H9 (cell line): ENCODE results near the gene POU4F3. TPM values are rescaled to one million over a fixed set of nuclear protein-coding genes. Genes with fewer than 3 reads are reported as not detected.

Experiments
- DNase-seq: peaks from one replicate; pipeline ENCODE4 v3.0.0-alpha.2; 2017
- H2AFZ ChIP-seq: one replicate; pipeline ENCODE4 v1.6.1; 2013; ENCODE audit warnings: mild to moderate bottlenecking, low read length, control low read depth, moderate library complexity
- H2AK5ac ChIP-seq: 2 replicates; pipeline ENCODE4 v1.6.1; 2013; ENCODE audit warnings: low read length, control low read depth, mixed read lengths; ENCODE audit not compliant: insufficient read length
- H2BK120ac ChIP-seq: one replicate; pipeline ENCODE4 v1.6.1; 2013; ENCODE audit warnings: low read depth, mild to moderate bottlenecking, low read length, control low read depth, inconsistent platforms; ENCODE audit not compliant: poor library complexity, severe bottlenecking
- H2BK12ac ChIP-seq: 2 replicates; pipeline ENCODE4 v1.6.1; 2013; ENCODE audit warnings: low read length, control low read depth, mixed read lengths, low read depth; ENCODE audit not compliant: insufficient read length
- H2BK15ac ChIP-seq: 2 replicates; pipeline ENCODE4 v1.6.1; 2013; ENCODE audit warnings: low read depth, low read length, control low read depth
- H2BK20ac ChIP-seq: one replicate; pipeline ENCODE4 v1.6.1; 2013; ENCODE audit warnings: low read depth, mild to moderate bottlenecking, low read length, control low read depth, inconsistent platforms; ENCODE audit not compliant: poor library complexity, severe bottlenecking
- H2BK5ac ChIP-seq: 2 replicates; pipeline ENCODE4 v1.6.1; 2013; ENCODE audit warnings: low read length, control low read depth, mixed read lengths; ENCODE audit not compliant: insufficient read length
- H3K14ac ChIP-seq: 2 replicates; pipeline ENCODE4 v1.6.1; 2013; ENCODE audit warnings: low read length, control low read depth; ENCODE audit not compliant: insufficient read depth
- H3K18ac ChIP-seq: 2 replicates; pipeline ENCODE4 v1.6.1; 2013; ENCODE audit warnings: low read depth, mild to moderate bottlenecking, mixed read lengths, low read length, control low read depth; ENCODE audit not compliant: insufficient read length
- H3K23ac ChIP-seq: 2 replicates; pipeline ENCODE4 v1.6.1; 2013; ENCODE audit warnings: low read length, control low read depth, mixed read lengths, low read depth; ENCODE audit not compliant: insufficient read length
- H3K23me2 ChIP-seq: 2 replicates; pipeline ENCODE4 v1.6.1; 2013; ENCODE audit warnings: low read depth, mild to moderate bottlenecking, mixed read lengths, low read length, control low read depth; ENCODE audit not compliant: insufficient read length, poor library complexity, severe bottlenecking
- H3K27ac ChIP-seq: 2 replicates; pipeline ENCODE4 v1.5.1; 2013; ENCODE audit warnings: low read length, control low read depth, mixed read lengths, low read depth; ENCODE audit not compliant: insufficient read length
- H3K27me3 ChIP-seq: 2 replicates; pipeline ENCODE4 v1.6.1; 2013; ENCODE audit warnings: low read length, control low read depth, inconsistent platforms; ENCODE audit not compliant: insufficient read depth
- H3K4ac ChIP-seq: 2 replicates; pipeline ENCODE4 v1.6.1; 2013; ENCODE audit warnings: low read depth, mild to moderate bottlenecking, control low read depth, inconsistent platforms, low read length, moderate library complexity
- H3K4me1 ChIP-seq: 2 replicates; pipeline ENCODE4 v1.6.1; 2013; ENCODE audit warnings: low read length, control low read depth, inconsistent platforms; ENCODE audit not compliant: insufficient read depth
- H3K4me2 ChIP-seq: 2 replicates; pipeline ENCODE4 v1.6.1; 2013; ENCODE audit warnings: low read length, control low read depth, mixed read lengths; ENCODE audit not compliant: insufficient read length, insufficient read depth
- H3K56ac ChIP-seq: 2 replicates; pipeline ENCODE4 v1.6.1; 2013; ENCODE audit warnings: low read depth, mild to moderate bottlenecking, mixed read lengths, low read length, control low read depth; ENCODE audit not compliant: insufficient read length
- H3K79me1 ChIP-seq: 2 replicates; pipeline ENCODE4 v1.6.1; 2013; ENCODE audit warnings: low read depth, mild to moderate bottlenecking, moderate library complexity, low read length, control low read depth, inconsistent platforms; ENCODE audit not compliant: insufficient read depth, poor library complexity, severe bottlenecking
- H3K79me2 ChIP-seq: 2 replicates; pipeline ENCODE4 v1.6.1; 2013; ENCODE audit warnings: low read length, control low read depth, inconsistent platforms; ENCODE audit not compliant: insufficient read depth
- H3K9ac ChIP-seq: 2 replicates; pipeline ENCODE4 v1.6.1; 2013; ENCODE audit warnings: low read length, control low read depth, mixed read lengths; ENCODE audit not compliant: insufficient read length; ENCODE audit errors: extremely low read depth
- H3K9me3 ChIP-seq: one replicate; pipeline ENCODE4 v1.6.1; 2013; ENCODE audit warnings: low read depth, low read length, inconsistent platforms; ENCODE audit not compliant: control insufficient read depth
- H3T11ph ChIP-seq: one replicate; pipeline ENCODE4 v1.6.1; 2013; ENCODE audit warnings: mild to moderate bottlenecking, low read length, control low read depth, inconsistent platforms
- H4K20me1 ChIP-seq: one replicate; pipeline ENCODE4 v1.6.1; 2013; ENCODE audit not compliant: control insufficient read depth, insufficient read length, insufficient read depth
- H4K5ac ChIP-seq: 2 replicates; pipeline ENCODE4 v1.6.1; 2013; ENCODE audit warnings: low read depth, mild to moderate bottlenecking, mixed read lengths, low read length, control low read depth; ENCODE audit not compliant: insufficient read length
- H4K8ac ChIP-seq: replicated peaks from 2 replicates; pipeline ENCODE4 v1.6.1; 2013; ENCODE audit warnings: low read length, control low read depth, mixed read lengths, low read depth; ENCODE audit not compliant: insufficient read length
- H4K91ac ChIP-seq: 2 replicates; pipeline ENCODE4 v1.6.1; 2013; ENCODE audit warnings: low read depth, mild to moderate bottlenecking, moderate library complexity, mixed read lengths, low read length, control low read depth; ENCODE audit not compliant: insufficient read length
- H3K27ac Mint-ChIP-seq, 3 experiments: 2 replicates in 2 of 3; 3 replicates in 1 of 3; pipeline ENCODE4 v1.8.0; 2020 to 2021; ENCODE audit warnings: mixed read lengths in 3 of 3, mild to moderate bottlenecking in 1 of 3, moderate library complexity in 1 of 3
- H3K27me3 Mint-ChIP-seq: 2 replicates; pipeline ENCODE4 v1.8.0; 2021; ENCODE audit warnings: low read depth, mild to moderate bottlenecking, moderate library complexity, mixed read lengths
- H3K36me3 Mint-ChIP-seq, 3 experiments: 2 replicates in 2 of 3; 3 replicates in 1 of 3; pipeline ENCODE4 v1.8.0; 2020 to 2021; ENCODE audit warnings: low read depth in 3 of 3, mixed read lengths in 3 of 3; ENCODE audit not compliant: insufficient read depth in 1 of 3
- H3K4me1 Mint-ChIP-seq, 2 experiments: 2 replicates each; pipeline ENCODE4 v1.8.0; 2020; ENCODE audit warnings: mixed read lengths in 2 of 2
- H3K4me3 Mint-ChIP-seq, 2 experiments: 2 replicates in 1 of 2; 3 replicates in 1 of 2; pipeline ENCODE4 v1.8.0; 2020 to 2021; ENCODE audit warnings: mild to moderate bottlenecking in 2 of 2, mixed read lengths in 2 of 2, moderate library complexity in 1 of 2
- H3K9me3 Mint-ChIP-seq, 2 experiments: 2 replicates in 1 of 2; 3 replicates in 1 of 2; pipeline ENCODE4 v1.8.0; 2020; ENCODE audit warnings: mild to moderate bottlenecking in 2 of 2, mixed read lengths in 2 of 2, moderate library complexity in 1 of 2
- WGBS: extraction: QIAGEN DNeasy Blood & Tissue Kit; methylation state at CpG from one replicate; pipeline ENCODE4 v1.1.7; 2013; ENCODE audit warnings: missing lambda C conversion rate, low lambda C conversion rate, mixed read lengths; ENCODE audit not compliant: insufficient read length; ENCODE audit errors: extremely low coverage; 5-methylcytosine and 5-hydroxymethylcytosine counted together
- total RNA-seq: library from RNA; stranded (reverse); gene quantifications from 2 replicates; pipeline ENCODE4 v1.2.1, GENCODE V29; 2021
- TF ChIP-seq, protein P1 (sequence below): fragments of 200-600 bp; sonication (generic); conservative IDR thresholded peaks from 3 replicates; pipeline ENCODE4 v1.8.0; 2021; ENCODE audit warnings: antibody characterized with exemption, mild to moderate bottlenecking

POU4F3 gene
- total RNA-seq, 1 experiment from 2014 or later, result not detected

DNA sequence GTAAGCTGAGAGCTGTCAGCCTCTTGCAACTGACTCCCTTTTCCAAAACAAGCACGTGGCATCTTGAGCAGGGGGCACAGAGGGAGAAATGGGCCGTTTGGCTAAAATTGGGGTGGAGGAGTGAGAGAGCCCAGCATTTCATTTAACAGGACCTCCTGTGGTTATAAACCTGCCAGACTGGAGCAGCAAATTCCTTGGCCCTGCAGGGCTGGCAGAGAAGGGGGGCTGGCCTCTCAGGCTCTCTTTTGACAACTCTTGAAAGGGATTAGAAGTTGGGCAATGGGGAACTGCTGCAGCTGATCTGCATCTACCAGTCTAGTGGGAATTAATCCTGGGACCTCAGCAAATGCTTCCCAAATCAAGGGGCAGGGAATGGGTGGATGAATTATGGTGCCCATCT, 7.2 kb upstream of the POU4F3 start:
- Histone ChIP-seq H3K4me1 (0 out of 2 replicates have a peak, but pooled peaks cover 2% of the 10 kb centered on the region), H2BK5ac (no peak overlapping the region), H3K23me2 (no peaks in the 10 kb centered on the region), H4K20me1 (no peaks in the 10 kb centered on the region), H2AK5ac (no peak overlapping the region), H3K4me2 (peak overlapping the region; percentile 5), H3K79me1 (no peaks in the 10 kb centered on the region), H4K91ac (no peak overlapping the region), H3K27me3 (peaks cover 46% of the 10 kb centered on the region), H3T11ph (no peak overlapping the region), H2BK20ac (no peak overlapping the region), H3K27ac (no peak overlapping the region), H3K18ac (no peak overlapping the region), H3K23ac (no peak overlapping the region), H3K9ac (no peak overlapping the region), H3K14ac (no peak overlapping the region), H2AFZ (no peak overlapping the region), H2BK12ac (no peak overlapping the region), H3K9me3 (no peaks in the 10 kb centered on the region), H3K56ac (no peak overlapping the region), H4K5ac (no peak overlapping the region), H2BK15ac (no peak overlapping the region), H3K79me2 (no peaks in the 10 kb centered on the region), H3K4ac (no peak overlapping the region), H4K8ac (no peak overlapping the region), H2BK120ac (no peak overlapping the region)
- TF ChIP-seq, protein P1, sequence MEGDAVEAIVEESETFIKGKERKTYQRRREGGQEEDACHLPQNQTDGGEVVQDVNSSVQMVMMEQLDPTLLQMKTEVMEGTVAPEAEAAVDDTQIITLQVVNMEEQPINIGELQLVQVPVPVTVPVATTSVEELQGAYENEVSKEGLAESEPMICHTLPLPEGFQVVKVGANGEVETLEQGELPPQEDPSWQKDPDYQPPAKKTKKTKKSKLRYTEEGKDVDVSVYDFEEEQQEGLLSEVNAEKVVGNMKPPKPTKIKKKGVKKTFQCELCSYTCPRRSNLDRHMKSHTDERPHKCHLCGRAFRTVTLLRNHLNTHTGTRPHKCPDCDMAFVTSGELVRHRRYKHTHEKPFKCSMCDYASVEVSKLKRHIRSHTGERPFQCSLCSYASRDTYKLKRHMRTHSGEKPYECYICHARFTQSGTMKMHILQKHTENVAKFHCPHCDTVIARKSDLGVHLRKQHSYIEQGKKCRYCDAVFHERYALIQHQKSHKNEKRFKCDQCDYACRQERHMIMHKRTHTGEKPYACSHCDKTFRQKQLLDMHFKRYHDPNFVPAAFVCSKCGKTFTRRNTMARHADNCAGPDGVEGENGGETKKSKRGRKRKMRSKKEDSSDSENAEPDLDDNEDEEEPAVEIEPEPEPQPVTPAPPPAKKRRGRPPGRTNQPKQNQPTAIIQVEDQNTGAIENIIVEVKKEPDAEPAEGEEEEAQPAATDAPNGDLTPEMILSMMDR, result no peak
- DNase-seq, result peak; percentile 49
- H3K9me3 Mint-ChIP-seq, result peaks cover 0 to 3% of the 10 kb centered on the region in 2 experiments; a peak in 1 of 5 replicates
- peaks cover 21 to 31% of the 10 kb centered on the region in 2 experiments for H3K4me1 Mint-ChIP-seq
- H3K4me3 Mint-ChIP-seq, result 0 out of 5 replicates have a peak overlapping the region, but pooled peaks of 1 of the 2 experiments have one; percentile 19
- H3K27me3 Mint-ChIP-seq, result peaks cover 90% of the 10 kb centered on the region
- no peak overlapping the region for H3K27ac Mint-ChIP-seq
- no CpG with 5 or more reads among the region's 2 CpGs for WGBS
- H3K36me3 Mint-ChIP-seq, result no peaks in the 10 kb centered on the region
